Measurements from ENCODE around the gene ZFYVE28. TPM values are rescaled to one million over a fixed set of nuclear protein-coding genes. Genes with fewer than 3 reads are reported as not detected.

ZFYVE28 gene
- total RNA-seq, 1 experiment from 2014 or later = 19.2 TPM

DNA sequence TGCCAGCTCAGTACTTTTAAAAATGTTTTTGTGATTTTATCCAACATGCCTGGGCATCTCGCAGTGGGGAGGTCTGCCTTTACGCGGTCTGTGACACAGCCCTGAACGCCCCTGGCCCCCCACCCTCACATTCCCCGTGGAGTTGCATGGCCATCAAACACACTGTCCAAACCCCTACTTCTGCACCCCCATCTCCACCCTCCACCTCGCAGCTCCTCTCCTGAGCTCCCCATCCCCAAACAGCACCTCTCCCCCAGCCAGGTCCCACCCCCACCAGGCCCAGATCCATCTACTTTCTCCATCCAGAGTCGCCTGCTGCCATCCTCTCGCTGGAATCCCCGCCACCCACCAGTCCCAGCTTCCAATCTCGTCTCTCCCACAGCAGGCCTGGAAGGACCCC lies 9.5 kb downstream of the ZFYVE28 start:
- H3K9ac ChIP-seq (ENCODE audit: low read length) = no peak overlapping the region
- no peak overlapping the region for H3K4me3 ChIP-seq (replicated peaks in 1 of 2; ENCODE audit: low read depth in 1 of 2, low read length in 2 of 2)
- H3K4me1 ChIP-seq (ENCODE audit: control insufficient read depth in 1 of 2, insufficient read depth in 2 of 2, low read length in 2 of 2) = peaks cover 21 to 54% of the 10 kb centered on the region in 2 experiments
- POLR2A ChIA-PET = no interaction called here
- H3K4me2 ChIP-seq (ENCODE audit: low read length) = no peak overlapping the region
- no peaks in the 10 kb centered on the region for H3K9me3 ChIP-seq (ENCODE audit: control insufficient read depth in 1 of 2, insufficient read depth in 1 of 2, low read depth in 1 of 2, low read length in 2 of 2)
- no peaks in the 10 kb centered on the region for H3K9me2 ChIP-seq (ENCODE audit: insufficient read depth)
- DNase-seq (ENCODE audit: low read depth, low spot score) (no peak), ATAC-seq (no peak)
- TF ChIP-seq EGR1 (IDR thresholded peaks at IDR 0.05; ENCODE audit: low read depth) = no peak
- TF ChIP-seq SRF (IDR thresholded peaks at IDR 0.05; ENCODE audit: low read depth) = no peak
- TF ChIP-seq, protein P1, sequence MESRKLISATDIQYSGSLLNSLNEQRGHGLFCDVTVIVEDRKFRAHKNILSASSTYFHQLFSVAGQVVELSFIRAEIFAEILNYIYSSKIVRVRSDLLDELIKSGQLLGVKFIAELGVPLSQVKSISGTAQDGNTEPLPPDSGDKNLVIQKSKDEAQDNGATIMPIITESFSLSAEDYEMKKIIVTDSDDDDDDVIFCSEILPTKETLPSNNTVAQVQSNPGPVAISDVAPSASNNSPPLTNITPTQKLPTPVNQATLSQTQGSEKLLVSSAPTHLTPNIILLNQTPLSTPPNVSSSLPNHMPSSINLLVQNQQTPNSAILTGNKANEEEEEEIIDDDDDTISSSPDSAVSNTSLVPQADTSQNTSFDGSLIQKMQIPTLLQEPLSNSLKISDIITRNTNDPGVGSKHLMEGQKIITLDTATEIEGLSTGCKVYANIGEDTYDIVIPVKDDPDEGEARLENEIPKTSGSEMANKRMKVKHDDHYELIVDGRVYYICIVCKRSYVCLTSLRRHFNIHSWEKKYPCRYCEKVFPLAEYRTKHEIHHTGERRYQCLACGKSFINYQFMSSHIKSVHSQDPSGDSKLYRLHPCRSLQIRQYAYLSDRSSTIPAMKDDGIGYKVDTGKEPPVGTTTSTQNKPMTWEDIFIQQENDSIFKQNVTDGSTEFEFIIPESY (IDR thresholded peaks at IDR 0.05; ENCODE audit: extremely low read depth, insufficient replicate concordance, low read length) = no peak
- no peak for TF ChIP-seq JUND (IDR thresholded peaks at IDR 0.05)
- TF ChIP-seq POLR2AphosphoS5 (IDR thresholded peaks at IDR 0.05; ENCODE audit: low read depth, low read length) = no peak
- no peak for TF ChIP-seq ELF1 (IDR thresholded peaks at IDR 0.05; ENCODE audit: borderline replicate concordance, low read depth)
- no peak for TF ChIP-seq EZH2phosphoT487 (IDR thresholded peaks at IDR 0.05; ENCODE audit: borderline replicate concordance)
- no peak for TF ChIP-seq EZH2 (IDR thresholded peaks at IDR 0.05)
- no peak for TF ChIP-seq YY1 (IDR thresholded peaks at IDR 0.05; ENCODE audit: extremely low read depth, insufficient replicate concordance, low read depth, low read length)
- TF ChIP-seq, protein P2, sequence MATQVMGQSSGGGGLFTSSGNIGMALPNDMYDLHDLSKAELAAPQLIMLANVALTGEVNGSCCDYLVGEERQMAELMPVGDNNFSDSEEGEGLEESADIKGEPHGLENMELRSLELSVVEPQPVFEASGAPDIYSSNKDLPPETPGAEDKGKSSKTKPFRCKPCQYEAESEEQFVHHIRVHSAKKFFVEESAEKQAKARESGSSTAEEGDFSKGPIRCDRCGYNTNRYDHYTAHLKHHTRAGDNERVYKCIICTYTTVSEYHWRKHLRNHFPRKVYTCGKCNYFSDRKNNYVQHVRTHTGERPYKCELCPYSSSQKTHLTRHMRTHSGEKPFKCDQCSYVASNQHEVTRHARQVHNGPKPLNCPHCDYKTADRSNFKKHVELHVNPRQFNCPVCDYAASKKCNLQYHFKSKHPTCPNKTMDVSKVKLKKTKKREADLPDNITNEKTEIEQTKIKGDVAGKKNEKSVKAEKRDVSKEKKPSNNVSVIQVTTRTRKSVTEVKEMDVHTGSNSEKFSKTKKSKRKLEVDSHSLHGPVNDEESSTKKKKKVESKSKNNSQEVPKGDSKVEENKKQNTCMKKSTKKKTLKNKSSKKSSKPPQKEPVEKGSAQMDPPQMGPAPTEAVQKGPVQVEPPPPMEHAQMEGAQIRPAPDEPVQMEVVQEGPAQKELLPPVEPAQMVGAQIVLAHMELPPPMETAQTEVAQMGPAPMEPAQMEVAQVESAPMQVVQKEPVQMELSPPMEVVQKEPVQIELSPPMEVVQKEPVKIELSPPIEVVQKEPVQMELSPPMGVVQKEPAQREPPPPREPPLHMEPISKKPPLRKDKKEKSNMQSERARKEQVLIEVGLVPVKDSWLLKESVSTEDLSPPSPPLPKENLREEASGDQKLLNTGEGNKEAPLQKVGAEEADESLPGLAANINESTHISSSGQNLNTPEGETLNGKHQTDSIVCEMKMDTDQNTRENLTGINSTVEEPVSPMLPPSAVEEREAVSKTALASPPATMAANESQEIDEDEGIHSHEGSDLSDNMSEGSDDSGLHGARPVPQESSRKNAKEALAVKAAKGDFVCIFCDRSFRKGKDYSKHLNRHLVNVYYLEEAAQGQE (IDR thresholded peaks at IDR 0.05; ENCODE audit: low read depth) = no peak
- no peak for TF ChIP-seq RAD21 (IDR thresholded peaks at IDR 0.05; ENCODE audit: low read depth)
- no peak for TF ChIP-seq FOSL1 (IDR thresholded peaks at IDR 0.05; ENCODE audit: low read depth)
- no peak for TF ChIP-seq SP1 (IDR thresholded peaks at IDR 0.05; ENCODE audit: low read depth)
- TF ChIP-seq POLR2A (IDR thresholded peaks at IDR 0.05; ENCODE audit: borderline replicate concordance, extremely low read depth, insufficient read depth, insufficient read length) = no peak
- no peaks in the 10 kb centered on the region for H3K36me3 ChIP-seq (ENCODE audit: control insufficient read depth in 1 of 2, insufficient read depth in 2 of 2, low read length in 2 of 2)
- RAD21 ChIA-PET (ENCODE audit: low non-redundant PET in 1 of 2, low total read pairs in 2 of 2, uncharacterized antibody in 2 of 2, unreplicated experiment in 2 of 2) = no interaction called here
- intact Hi-C loops (cut with micrococcal nuclease) = no loop called here
- H4K20me1 ChIP-seq (ENCODE audit: insufficient read depth) = no peaks in the 10 kb centered on the region
- H3K79me2 ChIP-seq (ENCODE audit: insufficient read depth, low read length) = peaks cover 40% of the 10 kb centered on the region
- CTCF ChIA-PET = no interaction called here
- no peaks in the 10 kb centered on the region for H3K27me3 ChIP-seq (ENCODE audit: insufficient read depth, low read length)
- no peak overlapping the region for H2AFZ ChIP-seq (ENCODE audit: low read depth, low read length, poor library complexity, severe bottlenecking)
- H3K27ac ChIP-seq (ENCODE audit: low read depth, low read length) = no peak overlapping the region
- no TSS peak for BruUV-seq (replicated peaks)

All from HCT116 (cell line).